ENCODE results near the gene RAB31.

RAB31 gene

DNA sequence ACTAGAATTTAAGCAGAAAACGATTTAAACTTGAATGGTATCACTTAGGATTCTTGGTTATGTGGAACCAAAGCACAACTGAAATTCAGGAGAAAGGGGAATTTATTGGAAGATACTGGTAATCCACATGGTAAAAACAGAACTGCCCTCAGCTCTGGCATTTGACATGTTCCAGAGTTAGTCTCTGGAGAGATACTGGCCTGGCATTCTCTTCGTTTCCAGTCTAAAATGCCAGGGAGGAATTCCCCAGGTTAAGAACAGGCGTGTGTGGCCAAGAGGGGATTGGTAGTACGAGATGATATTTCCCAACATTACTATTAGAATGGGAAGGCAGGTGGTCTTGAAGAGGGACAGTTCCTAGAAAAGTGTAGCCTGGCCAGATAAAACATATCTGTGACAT, 109.2 kb downstream of the RAB31 start:
- DNase-seq = no peak

DNA sequence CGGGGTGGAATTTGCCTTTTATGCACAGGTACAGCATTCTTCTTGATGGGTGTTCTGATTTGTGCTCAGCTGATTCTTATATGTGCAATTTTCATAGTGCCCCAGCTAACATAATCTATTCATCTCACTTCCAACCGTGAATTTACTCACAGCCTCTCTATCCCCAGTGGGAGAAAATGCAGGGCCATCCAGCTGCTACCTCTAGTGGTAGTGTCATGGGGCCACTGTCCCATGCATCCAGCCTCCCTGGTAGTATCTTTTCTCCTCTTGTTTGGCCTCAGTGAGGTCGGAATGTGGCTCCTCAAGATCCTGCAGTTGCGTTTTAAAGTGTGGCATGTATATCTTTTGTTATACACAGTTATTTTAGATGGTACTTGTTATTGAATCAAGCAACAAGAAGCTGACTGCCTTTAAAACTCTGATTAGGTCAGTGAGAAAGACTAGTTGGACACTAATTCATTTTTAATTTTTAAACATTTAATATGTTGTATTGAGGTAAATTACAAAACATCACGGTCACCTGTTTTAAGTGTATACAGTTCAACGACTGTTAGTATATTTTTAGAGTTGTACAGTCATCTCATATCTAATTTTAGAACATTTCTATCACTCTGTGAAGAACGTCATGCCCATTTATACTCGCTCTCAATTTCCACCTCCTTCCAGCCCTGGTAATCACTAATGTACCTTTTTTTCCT, 109.8 kb downstream of the RAB31 start:
- no peak for DNase-seq

- no peak for DNase-seq
These were observed 110.3 kb downstream of the RAB31 start for GRCh38 chr18:9818423-9818734.

DNA sequence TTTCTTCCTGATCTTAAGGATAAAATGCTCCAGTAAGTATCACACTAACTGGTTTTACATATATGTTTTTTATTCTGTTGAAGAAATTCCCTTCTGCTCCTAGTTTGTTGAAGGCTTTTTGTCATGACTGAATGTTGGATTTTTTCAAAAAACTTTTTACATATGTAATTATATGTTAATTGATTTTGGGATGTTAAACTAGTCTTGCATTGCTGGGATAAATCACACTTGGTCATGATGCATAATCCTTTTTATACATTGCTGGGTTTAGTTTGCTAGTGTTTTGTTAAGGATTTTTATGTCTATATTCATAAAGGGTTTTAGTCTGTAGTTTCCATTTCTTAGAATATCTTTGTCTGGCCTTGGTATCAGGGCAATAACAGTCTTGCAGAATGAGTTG, 112.0 kb downstream of the RAB31 start:
- no peak for DNase-seq

- DNase-seq = no peak
These were observed 112.6 kb downstream of the RAB31 start for GRCh38 chr18:9820719-9821118.

DNA sequence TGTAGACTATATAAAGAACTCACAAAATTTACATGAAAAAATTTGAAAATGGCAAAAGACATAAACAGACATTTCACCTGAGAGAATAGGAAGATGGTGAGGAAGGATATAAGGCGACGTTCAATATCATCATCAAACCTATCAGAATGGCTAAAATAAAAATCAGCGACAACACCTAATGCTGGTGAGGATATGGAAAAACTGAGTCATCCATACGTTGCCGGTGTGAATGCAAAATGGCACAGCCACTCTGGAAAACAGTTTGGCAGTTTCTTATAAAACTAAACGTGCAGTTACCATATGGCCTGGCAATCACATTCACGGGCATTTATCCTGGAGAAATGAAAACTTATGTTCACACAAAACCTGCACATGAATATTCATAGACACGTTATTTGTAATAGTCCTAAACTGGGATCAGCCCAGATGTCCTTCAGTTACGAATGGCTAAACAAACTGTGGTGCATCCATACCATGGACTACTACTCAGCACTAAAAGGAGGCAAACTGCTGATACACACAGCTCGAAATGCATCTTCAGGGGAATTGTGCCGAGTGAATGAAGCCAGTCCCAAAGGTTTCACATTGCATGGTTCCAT, 114.6 kb downstream of the RAB31 start:
- no peak for DNase-seq

- no peak for DNase-seq
These were observed 115.8 kb downstream of the RAB31 start for GRCh38 chr18:9823805-9824473.

- no peak for DNase-seq
These were observed 116.4 kb downstream of the RAB31 start for GRCh38 chr18:9824474-9824832.

GRCh38 chr18:9824952-9825371, 116.9 kb downstream of the RAB31 start:
- no peak for DNase-seq

- DNase-seq = peak in 1 of 56 donors; percentile 40
These were observed 117.5 kb downstream of the RAB31 start for GRCh38 chr18:9825571-9826073.

- DNase-seq = no peak
These were observed 118.6 kb downstream of the RAB31 start for GRCh38 chr18:9826685-9827084.

DNA sequence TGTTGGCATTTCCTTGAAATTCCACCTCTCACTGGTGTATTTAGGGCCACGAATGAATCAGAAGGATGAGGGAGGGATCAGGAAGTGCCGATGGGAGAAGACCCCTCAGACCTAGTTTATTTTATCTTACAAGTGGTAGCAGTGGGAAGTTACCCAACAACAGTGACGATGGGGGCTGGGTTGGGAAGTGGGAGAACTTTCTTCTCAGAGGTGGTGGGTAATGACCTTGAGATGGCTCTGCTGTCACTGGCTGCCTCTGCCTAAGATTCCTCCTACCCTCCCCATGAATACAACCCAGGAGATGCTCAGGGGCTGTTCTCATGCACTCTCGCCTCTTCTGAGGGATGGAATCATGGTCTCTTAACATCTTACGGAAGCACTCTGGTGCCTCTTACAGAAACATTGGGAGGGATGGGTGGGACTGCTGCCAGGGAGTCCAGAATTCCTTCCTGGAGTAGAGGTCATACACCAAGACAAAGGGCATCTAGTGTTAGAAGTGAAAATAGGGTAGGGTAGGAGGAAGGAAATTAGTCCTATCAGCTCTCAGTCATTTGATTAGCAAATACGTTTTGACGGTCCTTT, 119.2 kb downstream of the RAB31 start:
- DNase-seq = no peak

DNA sequence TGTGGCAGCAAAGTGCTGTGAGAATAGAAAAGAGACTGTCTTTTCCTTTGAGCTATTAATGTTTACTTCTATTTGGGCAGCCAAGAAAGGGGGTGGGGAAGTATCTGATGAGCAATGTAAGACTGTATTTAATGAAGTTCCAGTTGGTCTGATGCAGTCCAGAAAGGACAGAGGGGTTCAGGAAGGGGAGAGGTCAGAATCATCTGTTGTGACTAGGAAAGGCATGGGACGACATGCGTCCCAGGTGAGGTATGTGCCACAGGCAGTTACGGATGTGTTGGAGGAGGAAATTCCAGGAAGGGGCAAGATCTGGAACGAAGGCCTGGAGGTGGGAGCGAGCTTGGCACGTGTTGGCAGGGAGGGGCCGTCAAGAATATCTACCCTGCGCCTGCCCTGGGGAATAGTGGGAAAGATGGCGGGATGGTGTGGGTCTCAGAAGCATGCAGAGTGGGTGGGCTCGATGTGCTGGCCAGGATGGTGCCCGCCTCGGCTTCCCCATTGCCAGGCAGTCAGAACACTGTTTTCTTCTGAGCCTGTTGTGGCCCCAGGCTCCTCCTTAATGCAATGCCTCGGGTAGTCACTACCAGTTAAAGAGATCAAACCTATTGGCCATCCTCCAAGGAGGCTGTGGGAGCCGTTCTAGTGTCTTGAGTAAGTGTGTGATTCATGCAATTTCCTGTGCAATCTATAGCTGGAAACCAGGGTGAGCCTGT, 119.8 kb downstream of the RAB31 start:
- peak in 3 of 56 donors; percentile 20 to 39 (median 24) for DNase-seq

- no peak for DNase-seq
These were observed 120.7 kb downstream of the RAB31 start for GRCh38 chr18:9828506-9829396.

DNA sequence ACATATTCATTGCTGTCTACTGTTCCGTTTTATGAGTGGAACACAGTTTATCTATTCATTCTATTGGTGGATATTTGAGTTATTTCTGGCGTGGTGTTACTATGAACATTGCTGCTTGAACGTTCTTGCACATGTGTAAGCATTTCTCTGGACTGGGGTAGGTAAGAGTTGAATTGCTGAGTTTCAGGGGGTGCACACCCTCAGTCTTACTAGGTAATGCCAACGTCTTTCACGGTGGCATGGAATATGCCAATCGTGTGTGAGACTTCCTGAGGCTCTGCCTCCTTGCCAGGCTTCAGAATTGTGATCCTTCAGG, 121.3 kb downstream of the RAB31 start:
- no peak for DNase-seq

DNA sequence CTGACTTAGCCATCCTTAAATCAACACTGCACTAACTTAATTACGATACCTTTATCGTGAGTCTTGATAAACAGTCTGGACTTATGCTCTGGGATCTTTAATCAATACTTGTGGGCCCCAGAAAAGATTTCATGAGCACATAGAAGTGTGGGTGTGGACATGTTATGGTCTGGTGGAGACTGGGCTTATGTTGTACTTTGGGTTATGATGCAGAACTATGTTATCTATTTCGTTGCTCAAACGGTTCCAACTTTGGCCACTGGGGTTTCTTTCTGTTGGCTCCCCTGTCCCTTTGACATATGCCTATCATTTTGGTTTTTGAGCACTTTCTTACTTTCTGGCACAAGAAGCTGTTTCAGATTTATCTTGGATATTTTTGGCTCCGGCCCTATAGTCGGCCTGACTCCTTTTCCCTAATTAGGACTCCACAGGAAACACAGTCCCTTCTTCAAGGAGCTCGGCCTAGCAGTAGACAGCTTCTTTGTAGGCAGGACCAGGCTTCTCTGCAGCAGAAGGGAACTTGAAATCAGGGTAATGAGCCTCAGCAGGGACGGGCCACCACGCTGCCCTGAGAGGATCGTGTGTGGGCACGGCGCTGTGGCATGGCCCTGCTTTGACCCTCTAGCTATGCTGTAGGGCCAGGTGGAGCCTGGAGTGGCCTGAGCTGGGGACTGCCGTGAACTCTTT, 123.1 kb downstream of the RAB31 start:
- no peak for DNase-seq

GRCh38 chr18:9831723-9832199, 123.7 kb downstream of the RAB31 start:
- no peak for DNase-seq

- no peak for DNase-seq
These were observed 124.8 kb downstream of the RAB31 start for GRCh38 chr18:9832871-9833270.

DNA sequence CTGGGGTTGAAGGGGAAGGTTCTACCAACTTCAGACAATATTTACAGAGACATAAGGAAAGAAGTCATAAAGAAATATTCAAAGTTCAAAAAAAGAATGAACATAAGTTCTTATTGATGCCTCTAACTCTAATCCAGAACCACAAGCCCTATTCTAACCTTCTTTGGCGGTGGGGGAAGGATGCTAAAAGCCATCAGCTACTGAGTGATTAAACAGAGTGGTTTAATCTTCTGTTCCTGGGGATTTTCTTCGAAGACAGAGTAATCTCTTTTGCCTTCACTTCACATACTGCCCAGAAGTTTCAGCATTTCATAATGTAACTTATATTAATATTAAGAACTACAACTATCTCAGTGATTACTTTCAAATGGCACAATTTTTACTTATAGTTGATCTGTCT, 126.5 kb downstream of the RAB31 start:
- no peak for DNase-seq

DNA sequence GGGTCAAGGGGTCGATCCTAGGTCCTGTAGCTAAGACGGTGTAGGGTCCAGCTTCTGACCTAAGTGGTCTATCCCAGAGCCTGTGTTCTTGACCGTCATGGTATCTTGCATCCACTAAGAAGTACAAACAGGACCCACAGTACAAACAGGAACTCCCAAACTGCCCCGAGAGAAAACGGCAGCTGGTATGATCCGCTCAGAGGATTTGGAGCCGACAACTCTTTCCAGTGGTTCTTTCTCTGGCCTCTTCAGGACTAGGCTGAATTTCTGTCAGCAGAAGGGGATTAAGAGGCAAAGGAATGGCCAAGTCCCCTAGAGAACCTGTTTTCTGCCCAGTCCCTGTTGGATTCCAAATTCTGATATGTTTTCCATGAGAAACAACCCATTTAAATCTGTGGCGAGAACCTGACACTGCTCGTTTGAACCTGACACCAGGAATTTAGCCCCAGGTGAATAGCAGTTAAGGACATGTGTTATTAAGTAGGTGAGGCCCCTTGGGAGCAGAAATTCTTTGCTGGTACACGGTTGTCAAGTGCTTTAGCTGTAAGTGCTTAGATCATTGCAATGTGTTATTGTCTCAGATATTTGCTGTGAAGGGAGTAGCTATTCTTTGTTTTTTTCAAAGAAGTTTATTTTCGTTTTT, 127.1 kb downstream of the RAB31 start:
- no peak for DNase-seq
